NCI-H1417 treated with DMSO at 0.1 percent for 48 hours (cell line): ENCODE data around the gene ITPK1.
A peak's percentile ranks its signal among the peaks of the same experiment; 100 is the strongest.

Experiments used
- DNase-seq: peaks from one replicate; lab custom pipeline; 2025; lab: John Stamatoyannopoulos, UW

The ITPK1 gene

GRCh38 chr14:93027810-93028723 lies 87.7 kb downstream of the ITPK1 start:
- no peak for DNase-seq

GRCh38 chr14:93026339-93026738 lies 89.4 kb downstream of the ITPK1 start:
- no peak for DNase-seq

GRCh38 chr14:93025055-93025454 lies 90.7 kb downstream of the ITPK1 start:
- no peak for DNase-seq

GRCh38 chr14:93024493-93024892 lies 91.2 kb downstream of the ITPK1 start:
- DNase-seq: no peak

GRCh38 chr14:93023802-93024434 lies 91.8 kb downstream of the ITPK1 start:
- no peak for DNase-seq

- no peak for DNase-seq
Observed at GRCh38 chr14:93023039-93023438, 92.7 kb downstream of the ITPK1 start.

GRCh38 chr14:93019970-93020369 lies 95.8 kb downstream of the ITPK1 start:
- no peak for DNase-seq

- DNase-seq: no peak
Observed at GRCh38 chr14:93019367-93019843, 96.3 kb downstream of the ITPK1 start.

GRCh38 chr14:93018366-93018765 lies 97.4 kb downstream of the ITPK1 start:
- DNase-seq: no peak

GRCh38 chr14:93017898-93018297 lies 97.8 kb downstream of the ITPK1 start:
- no peak for DNase-seq

GRCh38 chr14:93017301-93017797 lies 98.4 kb downstream of the ITPK1 start:
- DNase-seq: no peak

- DNase-seq: no peak
Observed at GRCh38 chr14:93016275-93016845, 99.4 kb downstream of the ITPK1 start.

- DNase-seq: no peak
Observed at GRCh38 chr14:93015505-93015904, 100.2 kb downstream of the ITPK1 start.

- no peak for DNase-seq
Observed at GRCh38 chr14:93015064-93015463, 100.7 kb downstream of the ITPK1 start.

- DNase-seq: no peak
Observed at GRCh38 chr14:93014058-93015023, 101.4 kb downstream of the ITPK1 start.

GRCh38 chr14:93012951-93013719 lies 102.6 kb downstream of the ITPK1 start:
- no peak for DNase-seq

GRCh38 chr14:93012506-93012905 lies 103.2 kb downstream of the ITPK1 start:
- no peak for DNase-seq

- DNase-seq: peak; percentile 84
Observed at GRCh38 chr14:93011650-93012325, 103.9 kb downstream of the ITPK1 start.

GRCh38 chr14:93011141-93011529 lies 104.6 kb downstream of the ITPK1 start:
- no peak for DNase-seq

GRCh38 chr14:93010522-93011140 lies 105.1 kb downstream of the ITPK1 start:
- DNase-seq: peak; percentile 62
